Keratinocyte (primary cell): Measurements from ENCODE around the gene MAN2A2.

Experiments used
- CTCF ChIP-seq, 3 experiments: IDR thresholded peaks in 1 of 3; conservative IDR thresholded peaks in 1 of 3; optimal IDR thresholded peaks in 1 of 3; 2 replicates in 2 of 3; 3 replicates in 1 of 3; pipeline versions ENCODE3 to v1.5.1; 2011; ENCODE audit warnings: low read length in 3 of 3, mild to moderate bottlenecking in 3 of 3, moderate library complexity in 2 of 3, control low read depth in 1 of 3, inconsistent platforms in 1 of 3; ENCODE audit not compliant: insufficient read depth in 2 of 3; ENCODE audit errors: extremely low read depth in 1 of 3
- EZH2 ChIP-seq: IDR thresholded peaks from one replicate; pipeline ENCODE4 v1.6.1; 2012; ENCODE audit warnings: inconsistent platforms, mild to moderate bottlenecking, low read length, moderate library complexity

GRCh38 chr15:90942354-90943120 is 39.4 kb downstream of the MAN2A2 start:
- no peak for TF ChIP-seq CTCF (optimal IDR thresholded peaks at IDR 0.05 in 1 of 3, IDR thresholded peaks at IDR 0.05 in 1 of 3, conservative IDR thresholded peaks at IDR 0.05 in 1 of 3; ENCODE audit: extremely low read depth in 1 of 3, insufficient read depth in 2 of 3, low read length in 3 of 3)
- no peak for TF ChIP-seq EZH2
